GM12864 (cell line): ENCODE results near the gene INPP4A.

Experiments
- DNase-seq: peaks from one replicate; pipeline ENCODE4 v3.0.0-alpha.2; 2011; ENCODE audit warnings: low read depth
- H3K4me3 ChIP-seq: 2 replicates; pipeline ENCODE4 v1.5.1; 2011; ENCODE audit warnings: mild to moderate bottlenecking, low read depth, low read length, control low read depth
- CTCF ChIP-seq: IDR thresholded peaks from 2 replicates; pipeline ENCODE4 v1.5.1; 2011; ENCODE audit warnings: low read depth, mild to moderate bottlenecking, moderate library complexity, low read length, control low read depth, inconsistent platforms; ENCODE audit errors: missing control alignments

The INPP4A gene

GRCh38 chr2:98467082-98467536 is 22.5 kb downstream of the INPP4A start:
- DNase-seq: no peak
- H3K4me3 ChIP-seq: no peak overlapping the region
- no peak for TF ChIP-seq CTCF

GRCh38 chr2:98467652-98468051 is 23.0 kb downstream of the INPP4A start:
- no peak for DNase-seq
- no peak overlapping the region for H3K4me3 ChIP-seq
- no peak for TF ChIP-seq CTCF

DNA sequence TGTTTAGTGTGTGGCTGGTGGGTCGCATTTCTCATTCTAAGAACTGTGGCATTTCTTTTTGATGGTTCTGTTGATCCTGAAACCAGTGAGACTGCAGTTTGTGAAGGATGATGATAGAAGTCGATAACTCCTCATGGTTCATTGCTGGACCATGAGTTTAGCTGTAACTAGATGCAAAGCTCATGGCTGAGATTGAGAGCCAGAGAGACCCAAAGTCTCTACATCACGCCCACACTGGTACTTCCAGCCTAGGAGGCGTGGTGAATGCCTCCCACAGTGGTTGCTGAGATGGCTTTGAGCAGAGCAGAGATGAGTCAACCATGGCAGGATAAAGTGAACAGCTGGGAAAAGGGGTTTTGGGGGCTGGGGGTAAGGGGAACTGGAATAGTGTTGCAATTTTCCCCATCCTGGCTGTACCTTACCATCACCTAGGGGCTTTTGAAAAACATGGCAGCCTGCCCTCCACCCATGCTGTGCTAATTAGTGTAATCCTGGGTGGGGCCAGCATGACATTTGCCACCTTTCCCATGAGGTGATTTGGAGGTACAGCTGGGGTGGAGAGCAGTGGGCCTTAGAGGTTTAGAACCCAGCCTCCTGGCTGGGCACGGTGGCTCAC is 24.1 kb downstream of the INPP4A start:
- no peak for DNase-seq
- no peak for TF ChIP-seq CTCF
- no peak overlapping the region for H3K4me3 ChIP-seq

GRCh38 chr2:98469862-98470544 is 25.3 kb downstream of the INPP4A start:
- no peak for TF ChIP-seq CTCF
- H3K4me3 ChIP-seq: no peak overlapping the region
- no peak for DNase-seq

DNA sequence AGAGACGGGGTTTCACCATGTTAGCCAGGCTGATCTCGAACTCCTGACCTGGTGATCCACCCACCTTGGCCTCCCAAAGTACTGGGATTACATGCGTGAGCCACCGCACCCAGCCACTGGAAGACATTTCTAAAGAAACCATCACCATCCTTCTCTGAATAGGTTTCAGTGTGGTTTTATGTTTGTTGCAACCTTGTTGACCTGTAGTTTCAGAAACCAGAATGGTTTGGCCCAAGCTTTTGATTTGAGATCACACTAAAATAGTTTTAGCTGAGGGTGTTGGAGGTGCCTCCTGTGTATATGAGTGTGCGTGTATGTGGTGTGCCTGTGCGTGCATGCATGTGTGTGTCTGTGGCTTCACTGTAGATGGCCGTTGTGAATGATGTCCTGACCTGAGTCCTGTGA is 26.2 kb downstream of the INPP4A start:
- TF ChIP-seq CTCF: no peak
- H3K4me3 ChIP-seq: no peak overlapping the region
- no peak for DNase-seq

DNA sequence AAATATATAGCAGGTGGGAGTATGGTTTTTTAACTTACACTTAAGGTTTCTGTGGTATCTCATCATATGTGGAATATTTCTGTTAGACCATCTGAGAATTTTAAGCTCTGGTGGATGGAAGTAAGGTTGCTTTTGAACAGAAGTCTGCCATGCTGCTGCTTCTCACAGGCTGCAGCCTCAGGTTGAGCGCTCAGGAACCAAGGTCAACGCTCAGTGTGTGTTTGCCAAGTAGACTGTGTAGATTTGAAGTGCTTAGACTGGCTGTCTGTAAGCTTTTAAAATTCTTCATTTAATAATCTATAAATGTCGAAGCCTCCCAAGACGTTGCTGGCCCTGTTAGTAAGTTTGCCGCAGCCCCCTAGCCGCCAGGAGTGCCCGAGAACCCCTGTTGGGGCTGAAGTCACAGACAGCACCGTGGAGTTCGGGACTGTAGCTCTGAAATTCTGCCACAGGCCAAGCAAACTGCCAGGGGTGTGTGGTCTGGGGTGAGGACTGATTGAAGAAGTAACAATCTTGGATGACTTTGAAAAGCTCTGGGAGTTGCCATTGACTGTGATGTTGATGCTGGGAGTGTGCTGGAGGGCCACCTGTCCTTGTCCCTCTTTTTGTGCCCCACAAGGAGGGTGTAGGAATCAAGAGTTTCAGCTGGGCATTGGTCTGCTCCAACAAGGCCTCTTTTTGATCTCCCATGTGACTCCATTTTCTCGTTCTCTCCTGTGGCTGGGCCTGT is 26.9 kb downstream of the INPP4A start:
- no peak overlapping the region for H3K4me3 ChIP-seq
- TF ChIP-seq CTCF: no peak
- DNase-seq: no peak
